Measurements from ENCODE around the gene PAN3.
A peak's percentile ranks its signal among the peaks of the same experiment; 100 is the strongest.
"Not testable (repeated sequence)": the region's sequence is repeated elsewhere in the genome, so short reads cannot be mapped to it uniquely, and the experiment has no call there.

Gene PAN3

DNA sequence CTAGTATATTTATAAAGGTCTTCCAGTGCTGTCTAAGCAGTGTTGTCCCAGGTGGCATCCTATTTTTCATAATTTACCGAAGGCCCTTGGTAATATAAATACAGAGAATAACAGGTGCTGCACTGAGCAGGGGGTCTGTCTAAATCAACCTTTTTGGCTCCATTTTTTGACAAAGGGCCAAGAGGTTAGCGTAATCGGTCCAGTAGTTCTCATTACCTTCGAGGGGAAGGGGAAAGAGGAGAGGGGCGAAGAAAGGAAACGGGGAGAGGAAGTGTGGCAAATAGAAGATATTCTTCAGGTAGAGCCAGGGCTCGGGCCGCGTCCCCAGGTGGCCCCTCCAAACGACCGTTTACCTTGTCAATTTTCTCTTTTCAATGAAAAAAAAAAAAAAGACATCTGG lies 749 bp upstream of the PAN3 start:
- peak overlapping the region; percentile 97 for H3K27ac ChIP-seq
- TF ChIP-seq, protein P1, sequence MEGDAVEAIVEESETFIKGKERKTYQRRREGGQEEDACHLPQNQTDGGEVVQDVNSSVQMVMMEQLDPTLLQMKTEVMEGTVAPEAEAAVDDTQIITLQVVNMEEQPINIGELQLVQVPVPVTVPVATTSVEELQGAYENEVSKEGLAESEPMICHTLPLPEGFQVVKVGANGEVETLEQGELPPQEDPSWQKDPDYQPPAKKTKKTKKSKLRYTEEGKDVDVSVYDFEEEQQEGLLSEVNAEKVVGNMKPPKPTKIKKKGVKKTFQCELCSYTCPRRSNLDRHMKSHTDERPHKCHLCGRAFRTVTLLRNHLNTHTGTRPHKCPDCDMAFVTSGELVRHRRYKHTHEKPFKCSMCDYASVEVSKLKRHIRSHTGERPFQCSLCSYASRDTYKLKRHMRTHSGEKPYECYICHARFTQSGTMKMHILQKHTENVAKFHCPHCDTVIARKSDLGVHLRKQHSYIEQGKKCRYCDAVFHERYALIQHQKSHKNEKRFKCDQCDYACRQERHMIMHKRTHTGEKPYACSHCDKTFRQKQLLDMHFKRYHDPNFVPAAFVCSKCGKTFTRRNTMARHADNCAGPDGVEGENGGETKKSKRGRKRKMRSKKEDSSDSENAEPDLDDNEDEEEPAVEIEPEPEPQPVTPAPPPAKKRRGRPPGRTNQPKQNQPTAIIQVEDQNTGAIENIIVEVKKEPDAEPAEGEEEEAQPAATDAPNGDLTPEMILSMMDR (IDR thresholded peaks at IDR 0.05), result no peak
- no peak for TF ChIP-seq ZFX (IDR thresholded peaks at IDR 0.05; ENCODE audit: borderline replicate concordance)

GRCh38 chr13:28138756-28139470 lies 568 bp downstream of the PAN3 start:
- peak overlapping the region; percentile 97 for H3K27ac ChIP-seq
- no peak for TF ChIP-seq ZFX (IDR thresholded peaks at IDR 0.05; ENCODE audit: borderline replicate concordance)
- TF ChIP-seq, protein P1 (IDR thresholded peaks at IDR 0.05), result 0 out of 2 replicates have a peak, but pooled peaks have one; percentile 4

- no peak for TF ChIP-seq ZFX (IDR thresholded peaks at IDR 0.05; ENCODE audit: borderline replicate concordance)
- TF ChIP-seq, protein P1 (IDR thresholded peaks at IDR 0.05), result no peak
- peak overlapping the region; percentile 97; the same call in 1 of the 2 replicates for H3K27ac ChIP-seq
These were observed 2.2 kb downstream of the PAN3 start for GRCh38 chr13:28140433-28141125.

DNA sequence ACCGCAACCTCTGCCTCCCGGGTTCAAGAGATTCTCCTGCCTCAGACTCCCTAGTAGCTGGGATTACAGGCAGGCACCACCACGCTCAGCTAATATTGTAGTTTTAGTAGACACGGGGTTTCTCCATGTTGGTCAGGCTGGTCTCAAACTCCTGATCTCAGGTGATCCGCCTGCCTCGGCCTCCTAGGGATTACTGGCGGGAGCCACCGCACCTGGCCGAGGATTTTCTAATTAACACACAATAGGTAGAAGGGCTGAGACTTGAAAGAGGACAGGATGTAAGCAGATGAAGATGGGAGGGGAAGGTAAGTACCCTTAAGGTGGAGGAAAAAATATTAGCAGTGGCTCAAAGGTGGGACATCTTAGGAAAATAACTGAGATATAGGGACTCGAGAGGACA lies 3.2 kb downstream of the PAN3 start:
- H3K27ac ChIP-seq, result not testable (repeated sequence)

DNA sequence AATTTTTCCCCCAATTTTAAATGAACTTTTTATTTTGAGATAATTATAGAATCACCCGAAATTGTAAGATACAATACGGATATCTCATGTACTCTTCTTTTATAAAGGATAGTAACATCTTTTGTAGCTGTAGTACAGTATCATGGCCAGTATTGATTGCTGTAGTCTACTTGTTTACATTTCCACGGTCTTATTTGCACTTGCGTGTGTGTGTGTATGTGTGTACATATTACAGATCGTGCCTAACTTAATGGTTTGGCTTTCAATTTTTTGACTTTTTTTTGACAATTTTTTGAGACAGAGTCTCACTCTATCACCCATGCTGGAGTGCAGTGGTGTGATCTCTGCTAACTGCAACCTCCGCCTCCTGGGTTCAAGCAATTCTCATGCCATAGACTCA lies 6.7 kb downstream of the PAN3 start:
- H3K27ac ChIP-seq, result 0 out of 2 replicates have a peak overlapping the region, but pooled peaks have one; percentile 22
- TF ChIP-seq, protein P1 (IDR thresholded peaks at IDR 0.05), result no peak
- TF ChIP-seq ZFX (IDR thresholded peaks at IDR 0.05; ENCODE audit: borderline replicate concordance), result no peak

DNA sequence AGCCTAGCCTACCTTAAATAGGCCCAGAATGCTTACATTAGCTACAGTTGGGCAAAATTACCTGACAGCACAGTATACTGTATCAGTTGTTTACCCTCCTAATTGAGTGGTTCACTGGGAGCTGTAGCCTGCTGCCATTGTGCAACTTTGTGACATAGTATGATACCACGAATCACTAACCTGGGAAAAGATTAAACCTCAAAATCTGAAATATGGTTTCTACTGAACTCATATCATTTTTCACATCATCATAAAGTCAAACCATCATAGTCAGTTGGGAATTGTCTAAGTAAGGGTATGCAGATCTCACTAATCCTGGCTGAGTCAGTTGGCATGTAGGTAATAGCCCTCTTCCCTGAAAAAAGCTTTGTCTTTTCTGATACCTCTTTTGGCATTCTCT lies 9.2 kb downstream of the PAN3 start:
- H3K27ac ChIP-seq, result no peak overlapping the region
- TF ChIP-seq ZFX (IDR thresholded peaks at IDR 0.05; ENCODE audit: borderline replicate concordance), result no peak
- TF ChIP-seq, protein P1 (IDR thresholded peaks at IDR 0.05), result no peak

- TF ChIP-seq ZFX (IDR thresholded peaks at IDR 0.05; ENCODE audit: borderline replicate concordance), result no peak
- TF ChIP-seq, protein P1 (IDR thresholded peaks at IDR 0.05), result no peak
These were observed 20.7 kb downstream of the PAN3 start for GRCh38 chr13:28159057-28159456.

More at GRCh38 chr13:28159057-28159456, 20.7 kb downstream of the PAN3 start:
- no peak overlapping the region for H3K27ac ChIP-seq

Measured in 22Rv1 (cell line).